HG02571 (cell line): ENCODE measurements around the gene NTRK3.

Source experiments
- ATAC-seq: cut with Tn5 transposase; IDR thresholded peaks from one replicate; pipeline ENCODE4 v1.9.1; 2021; ENCODE audit warnings: mild to moderate bottlenecking, moderate library complexity; ENCODE audit not compliant: unreplicated experiment

NTRK3 gene

DNA sequence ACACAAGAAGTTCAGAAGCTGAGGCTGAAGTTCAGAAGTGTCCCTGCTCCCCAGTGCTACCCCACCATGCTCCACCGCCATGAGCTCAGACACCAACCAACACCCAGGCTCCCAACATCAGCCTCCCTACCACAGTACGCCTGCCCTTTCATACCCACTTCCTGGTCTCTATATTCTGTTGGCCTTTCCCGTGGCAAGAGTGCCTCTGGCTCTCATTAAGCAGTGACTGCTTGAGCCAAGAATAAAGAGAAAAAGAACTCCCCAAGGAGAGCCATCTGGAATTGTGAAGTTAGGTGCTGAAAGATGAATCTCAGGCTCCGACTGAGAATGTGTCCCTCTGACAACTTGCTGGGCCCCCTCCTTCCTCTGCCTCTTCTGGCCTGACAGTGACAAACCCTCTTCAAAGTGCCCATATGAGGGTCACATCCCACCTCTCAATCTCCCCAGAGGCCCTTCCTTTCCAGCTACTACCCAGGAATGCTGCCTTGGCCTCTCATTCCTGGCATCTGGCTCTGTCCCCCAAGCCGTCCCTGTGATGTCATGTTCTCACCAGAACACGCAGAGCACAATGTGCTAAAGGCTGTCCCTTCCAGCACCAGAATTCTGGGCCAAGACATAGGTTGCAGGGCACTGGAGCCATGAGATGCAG, 306.8 kb downstream of the NTRK3 start:
- ATAC-seq, result no peak

DNA sequence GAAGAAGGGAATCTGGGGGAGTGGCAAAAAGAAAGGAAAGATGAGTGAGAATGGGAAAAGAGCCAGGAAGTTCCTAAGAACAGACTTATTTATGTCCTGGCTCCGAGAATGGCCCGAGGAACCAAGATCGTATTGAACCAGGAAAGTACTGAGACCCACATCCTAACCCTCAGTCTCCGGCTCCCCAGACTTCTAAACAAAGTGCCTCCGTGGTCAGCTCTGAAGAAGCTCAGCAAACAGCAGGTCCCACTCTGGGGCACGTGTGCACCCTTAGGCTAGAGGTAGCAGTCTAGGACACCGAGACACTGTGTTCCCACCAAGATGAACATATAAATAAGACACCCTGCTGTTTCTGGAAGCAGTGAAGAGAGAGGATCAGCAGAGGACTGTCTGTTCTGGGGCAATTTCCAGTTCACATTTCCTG, 307.4 kb downstream of the NTRK3 start:
- no peak for ATAC-seq

DNA sequence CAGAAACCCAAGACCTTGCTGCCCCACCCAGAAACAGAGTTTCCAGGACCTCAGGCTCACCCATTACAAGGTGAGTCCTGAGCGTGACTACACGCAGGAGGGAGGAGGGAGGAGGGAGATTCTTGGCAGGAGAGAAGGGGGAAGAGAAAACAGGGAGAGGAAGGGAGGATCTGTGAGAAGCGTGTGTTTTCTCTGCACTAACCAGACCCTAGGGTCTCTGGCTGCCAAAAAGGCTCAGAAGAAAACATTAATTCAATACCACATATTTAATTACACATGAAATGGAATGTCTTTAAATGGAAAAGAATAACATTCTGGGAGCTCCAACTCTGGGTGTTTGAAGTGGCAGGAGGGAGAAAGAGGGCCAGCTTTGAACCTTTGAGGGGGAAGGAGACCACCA, 309.0 kb downstream of the NTRK3 start:
- ATAC-seq, result no peak

DNA sequence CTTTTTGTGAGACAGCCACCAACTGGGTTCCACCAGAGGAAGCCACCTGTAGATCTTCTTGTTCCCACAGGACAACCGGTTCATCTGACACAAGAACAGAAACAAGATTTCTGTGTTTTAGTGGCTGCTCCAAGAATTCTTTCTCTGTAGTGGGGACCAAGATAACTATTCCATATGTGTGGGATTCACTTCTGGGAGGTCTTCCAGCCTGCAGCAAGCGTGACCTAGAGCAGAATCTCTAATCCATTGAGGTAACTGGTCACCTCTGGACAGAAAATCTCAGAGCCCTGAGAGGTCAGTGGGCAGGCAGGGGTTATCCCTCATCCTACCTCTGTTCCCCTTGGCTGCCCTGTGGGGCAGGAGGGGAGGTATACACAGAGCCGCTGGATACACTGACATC, 311.3 kb downstream of the NTRK3 start:
- ATAC-seq, result no peak

DNA sequence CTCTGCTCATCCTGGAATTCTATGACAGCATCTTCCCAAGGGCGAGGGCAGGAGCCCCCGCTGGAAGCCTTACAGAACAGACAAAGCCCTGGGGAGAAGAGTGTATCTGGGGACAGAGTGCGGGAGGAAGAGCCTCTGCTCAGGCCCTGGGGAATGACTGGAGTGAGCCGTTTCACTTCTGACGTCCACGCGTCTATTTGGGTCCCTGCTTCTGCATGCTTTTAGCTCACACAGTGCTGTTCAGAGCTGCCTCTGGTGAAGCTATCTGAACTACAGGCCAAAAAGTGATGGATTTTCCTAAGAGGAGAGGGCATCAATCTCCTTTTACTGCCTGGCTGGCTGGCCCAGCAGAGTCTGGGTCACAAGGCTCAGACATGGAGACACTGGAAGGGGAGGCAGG, 311.8 kb downstream of the NTRK3 start:
- no peak for ATAC-seq

DNA sequence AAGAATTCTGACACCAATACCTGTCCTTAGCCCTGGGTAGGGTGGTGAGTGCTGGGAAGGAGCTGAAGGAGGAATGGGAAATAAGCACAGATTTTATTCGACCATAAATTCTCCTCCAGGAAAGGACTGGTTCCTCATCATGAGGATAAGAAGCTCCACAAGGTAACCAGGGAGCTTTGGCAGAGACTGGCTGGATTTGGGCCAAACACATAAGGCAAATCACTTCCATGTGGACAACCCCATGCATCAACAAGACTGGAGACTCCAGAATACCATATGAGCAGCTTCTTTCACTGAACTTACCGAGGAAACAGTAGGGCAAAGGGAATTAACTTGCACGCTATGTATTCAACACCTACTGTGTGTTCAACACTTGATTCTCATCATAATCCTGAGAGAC, 312.5 kb downstream of the NTRK3 start:
- ATAC-seq, result no peak

DNA sequence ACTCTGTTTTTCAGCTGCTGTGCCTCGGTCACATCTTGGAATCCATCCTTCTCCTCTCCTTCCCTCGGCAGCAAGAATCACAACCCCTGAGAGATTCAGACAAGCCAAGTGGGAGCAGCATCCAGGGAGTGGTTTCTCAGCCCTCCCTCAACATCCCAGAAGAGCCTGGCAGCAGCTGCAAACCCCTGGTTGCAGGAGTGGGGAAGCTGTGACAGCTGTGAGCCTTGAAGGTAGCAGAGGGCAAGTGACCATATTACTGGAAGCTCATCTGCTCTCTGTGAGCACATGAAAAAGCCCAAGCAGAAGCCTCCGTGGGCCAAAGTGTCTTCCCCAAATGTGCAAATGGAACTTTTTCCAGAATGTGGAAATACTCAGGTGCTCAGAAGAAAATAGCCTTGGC, 312.9 kb downstream of the NTRK3 start:
- no peak for ATAC-seq

DNA sequence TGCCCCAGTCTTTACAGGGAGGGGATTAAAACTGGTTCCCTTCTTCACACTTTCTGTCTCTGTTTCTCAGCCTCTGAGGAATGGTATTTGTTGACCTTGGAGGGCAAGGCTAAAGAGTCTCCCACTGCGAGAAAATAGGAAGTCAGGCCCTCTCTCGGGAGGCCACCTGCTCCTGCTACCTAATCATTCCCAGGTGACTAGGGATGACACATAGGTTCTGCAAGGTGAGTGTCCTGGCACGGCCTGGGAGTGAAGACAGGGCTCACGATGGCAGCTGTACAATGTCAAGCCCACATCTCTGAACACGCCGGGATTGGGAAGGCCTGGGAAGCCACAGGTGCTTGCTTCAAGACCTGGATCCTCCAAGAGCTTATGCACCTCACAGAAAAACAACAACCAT, 314.2 kb downstream of the NTRK3 start:
- ATAC-seq, result no peak

DNA sequence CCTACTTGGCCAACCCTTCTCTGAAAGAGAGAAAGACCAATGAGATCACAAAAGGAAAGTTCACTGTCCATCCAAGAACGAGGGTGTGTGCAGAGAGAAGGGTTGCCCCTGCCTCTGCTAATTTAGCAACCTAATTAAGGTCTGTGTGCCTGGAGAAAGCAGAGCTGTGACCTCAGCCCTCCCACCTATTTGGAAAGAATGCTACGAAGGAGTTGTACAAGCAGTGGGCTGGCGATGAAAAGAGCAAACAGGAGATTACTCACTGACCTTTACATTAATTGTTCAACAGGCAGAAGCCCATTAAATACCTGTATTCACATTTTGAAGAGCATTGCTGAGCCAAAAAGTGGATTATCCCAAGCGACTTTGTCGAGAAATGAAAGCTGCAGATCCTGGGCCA, 314.9 kb downstream of the NTRK3 start:
- no peak for ATAC-seq

DNA sequence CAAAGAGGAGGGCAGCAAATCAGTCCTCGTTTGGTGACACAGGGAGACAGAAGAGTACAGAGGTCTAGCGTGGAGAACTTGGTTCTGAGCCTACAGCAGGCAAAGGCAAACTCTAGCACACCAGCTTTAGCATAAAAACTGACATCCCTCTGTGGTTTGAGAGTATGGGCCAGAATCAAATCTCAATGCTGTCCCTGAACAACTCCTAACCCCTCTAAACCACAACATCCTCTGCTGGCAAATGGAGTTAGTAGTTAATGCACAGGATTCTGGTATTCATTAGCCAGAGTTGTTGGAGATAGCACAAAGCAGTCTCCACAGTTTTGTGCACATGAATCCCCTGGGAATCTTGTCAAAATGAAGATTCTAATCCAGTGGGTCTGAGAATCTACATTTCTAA, 315.8 kb downstream of the NTRK3 start:
- no peak for ATAC-seq

DNA sequence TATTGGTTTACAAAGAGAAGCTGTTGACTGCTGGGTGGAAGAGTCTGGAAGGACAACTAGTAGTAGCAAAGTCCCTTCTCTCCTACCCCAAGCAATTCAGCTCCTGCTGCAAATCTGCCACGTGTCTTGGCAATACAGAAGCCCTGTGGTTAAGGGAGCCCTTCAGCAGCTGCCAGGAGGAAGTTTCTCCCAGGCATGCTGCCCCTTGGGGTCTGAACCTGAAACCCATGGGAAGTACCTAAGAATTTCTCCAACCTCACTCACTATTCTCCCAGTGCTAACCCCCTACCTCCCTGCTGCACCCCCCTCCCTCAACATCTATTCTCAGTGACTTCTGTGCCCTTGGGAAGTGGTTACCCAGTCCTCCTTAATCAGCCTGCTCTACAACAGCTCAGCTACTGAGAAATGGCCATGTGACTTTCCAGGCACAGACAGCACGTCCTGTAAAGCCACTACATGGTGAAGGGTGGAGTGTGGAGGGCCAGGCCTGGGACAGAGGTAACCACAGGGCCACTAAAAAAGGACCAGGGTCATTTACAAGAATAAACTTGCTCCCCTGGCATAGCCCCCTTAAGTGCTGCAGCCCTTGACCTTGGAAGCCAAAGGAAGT, 316.6 kb downstream of the NTRK3 start:
- ATAC-seq, result no peak

DNA sequence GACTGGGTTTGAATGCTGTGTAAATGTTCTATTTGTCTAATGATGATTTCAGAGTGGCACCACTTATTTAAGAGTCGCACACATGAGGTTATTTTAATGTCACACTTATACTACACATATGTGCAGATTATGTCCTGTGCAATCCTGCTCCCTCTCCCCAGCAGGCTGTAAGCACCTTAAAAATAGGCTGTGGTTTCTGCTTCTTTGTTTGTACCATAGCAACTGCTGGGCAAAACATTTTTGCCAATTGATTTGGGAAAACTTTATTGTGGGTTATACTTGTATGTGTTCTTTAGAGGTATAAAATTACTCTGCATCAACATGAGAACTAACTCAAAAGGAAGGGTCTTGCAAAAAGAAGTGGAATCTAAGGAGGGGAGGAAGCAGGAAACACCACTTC, 318.5 kb downstream of the NTRK3 start:
- no peak for ATAC-seq

DNA sequence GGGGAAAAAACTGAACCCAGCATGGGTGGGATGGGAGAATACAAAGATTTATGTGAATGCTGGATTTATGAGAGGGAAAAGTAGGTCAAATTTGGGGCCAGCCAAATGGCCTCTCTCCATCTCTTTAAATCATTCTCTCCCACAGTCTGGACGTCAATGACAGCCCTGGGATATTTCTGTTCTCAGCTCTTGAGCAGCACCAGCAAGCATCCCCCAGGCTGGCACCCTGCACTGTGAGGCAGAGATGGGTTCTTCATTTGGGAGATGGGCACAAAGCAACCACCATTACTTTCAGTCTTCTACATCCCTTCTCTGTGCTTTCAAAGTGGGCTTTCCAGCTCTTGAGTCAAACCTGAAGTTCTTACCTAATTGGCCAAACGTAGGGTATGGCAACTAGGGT, 321.0 kb downstream of the NTRK3 start:
- ATAC-seq, result no peak

DNA sequence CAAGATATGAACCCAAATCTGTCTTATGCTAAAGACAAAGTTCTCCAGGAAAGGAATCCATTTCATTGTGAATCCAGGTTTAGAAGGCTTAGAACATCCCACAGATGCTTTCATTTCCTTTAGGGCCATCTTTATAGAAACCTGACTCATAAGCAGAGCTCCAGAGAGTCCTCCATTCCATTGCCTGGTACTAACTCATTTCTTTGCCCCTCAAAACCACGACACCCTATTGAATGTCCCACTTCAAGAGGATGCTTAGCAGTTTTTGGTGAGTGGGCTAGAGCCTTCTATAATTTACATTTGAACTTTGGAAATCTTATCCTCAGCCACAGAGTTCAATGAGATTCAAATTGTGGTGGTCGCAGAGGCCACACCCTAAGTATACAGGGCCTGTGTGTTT, 325.0 kb downstream of the NTRK3 start:
- no peak for ATAC-seq

DNA sequence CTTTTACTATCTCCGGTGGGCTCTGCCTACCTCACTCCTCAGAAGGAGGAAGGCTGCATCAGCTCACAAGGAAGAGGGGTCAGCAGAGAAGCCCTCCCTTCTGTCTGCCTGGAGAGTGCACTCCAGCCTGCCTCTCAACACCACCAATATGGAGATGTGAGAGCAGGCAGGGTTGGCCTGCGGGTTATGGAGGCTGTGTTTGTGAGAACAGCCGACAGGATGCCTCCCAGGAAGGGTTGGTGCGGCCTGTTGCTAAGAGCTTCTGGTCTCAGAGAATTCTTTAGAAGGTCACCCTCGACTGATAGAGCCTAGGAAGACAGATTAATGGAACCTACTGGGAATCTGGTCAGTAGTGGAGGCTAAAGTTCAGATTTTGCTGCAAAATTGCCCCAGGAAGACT, 326.1 kb downstream of the NTRK3 start:
- ATAC-seq, result no peak

DNA sequence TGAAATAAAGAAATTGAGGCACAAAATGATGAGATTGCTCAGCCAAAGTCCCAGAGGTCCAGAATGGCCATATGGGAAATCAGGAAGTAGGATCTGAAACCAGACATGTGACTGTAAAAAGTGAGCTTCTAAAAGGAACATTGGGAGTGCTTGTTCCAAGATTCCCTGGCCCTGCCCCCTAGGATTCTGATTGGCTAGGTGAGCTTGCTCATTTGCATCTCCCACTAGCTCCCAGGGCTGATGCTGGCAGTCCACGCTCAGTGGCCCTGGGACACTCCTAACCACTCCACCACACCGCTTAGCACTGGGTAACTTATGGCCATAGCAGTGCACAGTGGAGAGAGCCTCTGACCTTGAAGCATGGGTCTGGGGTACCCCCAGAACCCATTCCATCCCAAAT, 326.7 kb downstream of the NTRK3 start:
- ATAC-seq, result no peak

DNA sequence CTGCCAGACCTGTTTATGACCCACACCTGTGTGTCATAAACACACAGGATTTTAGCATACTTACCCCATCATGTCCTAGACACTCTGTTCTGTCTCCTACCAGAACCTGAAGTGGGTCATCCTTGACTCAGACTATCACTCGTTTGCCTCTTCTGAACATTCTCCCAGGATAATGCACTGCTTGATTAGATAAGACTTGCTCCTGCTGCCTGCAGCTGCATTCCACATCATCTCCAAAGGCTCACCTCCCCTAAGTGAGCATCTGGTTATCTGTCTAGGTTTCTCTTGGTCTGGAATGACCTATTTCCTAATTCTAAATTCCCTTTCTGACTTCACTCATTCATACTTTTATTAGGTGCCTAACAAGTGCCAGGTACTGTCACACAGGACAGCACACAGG, 332.1 kb downstream of the NTRK3 start:
- no peak for ATAC-seq

DNA sequence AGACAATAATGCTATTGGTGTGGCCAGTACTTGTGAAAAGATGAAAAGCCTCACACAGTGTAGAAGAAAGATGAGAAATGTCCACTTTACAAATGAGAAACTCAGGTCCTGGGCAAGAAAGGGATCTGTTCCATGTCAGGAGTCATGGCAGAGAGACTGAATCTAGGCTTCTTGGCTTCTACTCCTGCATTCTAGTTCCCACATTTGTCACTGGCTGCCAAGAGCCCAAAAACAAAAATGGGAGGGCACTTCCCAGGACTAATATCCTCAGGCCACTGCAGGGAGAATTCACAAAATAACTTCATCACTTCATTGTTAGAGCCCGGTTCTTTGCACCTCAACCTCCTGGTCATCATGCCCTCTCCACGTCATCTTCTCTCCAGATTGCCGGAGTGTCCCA, 337.5 kb downstream of the NTRK3 start:
- no peak for ATAC-seq

DNA sequence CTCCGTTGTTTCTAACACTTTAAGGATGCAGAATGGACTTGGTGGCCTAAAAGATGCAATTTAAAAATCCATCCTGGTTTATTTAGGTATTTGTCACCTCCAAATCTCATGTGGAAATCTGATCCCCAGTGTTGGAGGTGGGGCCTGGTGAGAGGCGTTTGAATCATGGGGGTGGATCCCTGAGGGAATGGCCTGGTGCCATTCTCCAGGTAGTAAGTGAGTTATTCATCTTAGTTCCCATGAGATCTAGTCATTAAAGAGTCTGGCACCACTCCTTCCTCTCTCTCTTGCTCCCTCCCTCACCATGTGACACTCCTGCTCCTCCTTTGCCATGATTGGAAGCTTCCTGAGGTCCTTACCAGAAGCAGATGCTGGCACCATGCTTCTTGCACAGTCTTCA, 339.1 kb downstream of the NTRK3 start:
- ATAC-seq, result no peak

DNA sequence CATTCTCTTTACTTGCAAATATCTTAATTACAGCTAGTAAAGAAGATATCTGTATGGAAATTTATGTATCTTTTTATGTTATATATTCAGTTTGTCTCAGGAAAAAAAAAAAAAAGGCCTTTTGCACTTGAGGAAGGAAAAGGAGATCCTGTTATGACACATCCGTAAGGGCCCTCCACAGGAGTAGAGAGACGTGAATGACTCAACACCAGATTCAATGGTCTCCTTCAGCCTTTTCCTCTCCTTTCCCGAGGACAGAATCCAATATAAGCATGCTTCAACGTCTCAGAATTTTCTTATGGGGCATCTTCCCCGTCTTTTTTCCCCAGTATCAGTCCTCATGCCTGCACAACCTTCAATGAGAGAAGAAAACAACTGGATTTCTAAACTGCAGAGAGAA, 340.3 kb downstream of the NTRK3 start:
- no peak for ATAC-seq

DNA sequence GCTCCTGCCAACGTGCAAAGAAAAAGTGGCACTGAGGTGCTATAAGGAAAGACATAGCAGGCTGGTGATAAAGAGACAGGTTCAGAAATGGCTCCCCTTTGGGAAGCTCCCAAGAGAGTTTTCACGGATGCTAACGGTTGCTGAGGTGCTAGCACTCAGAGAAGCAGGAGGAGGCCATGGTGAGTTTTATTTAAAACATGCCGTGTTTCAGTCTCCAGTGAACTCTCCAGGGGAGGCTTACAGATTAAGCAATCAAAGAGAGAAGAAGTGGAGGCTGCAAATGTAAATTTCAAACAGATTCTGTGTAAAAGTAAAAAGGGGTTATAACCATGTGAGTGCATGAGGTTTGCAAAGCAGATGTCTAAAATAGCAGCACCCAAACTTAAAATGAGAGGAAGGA, 346.2 kb downstream of the NTRK3 start:
- ATAC-seq, result no peak

DNA sequence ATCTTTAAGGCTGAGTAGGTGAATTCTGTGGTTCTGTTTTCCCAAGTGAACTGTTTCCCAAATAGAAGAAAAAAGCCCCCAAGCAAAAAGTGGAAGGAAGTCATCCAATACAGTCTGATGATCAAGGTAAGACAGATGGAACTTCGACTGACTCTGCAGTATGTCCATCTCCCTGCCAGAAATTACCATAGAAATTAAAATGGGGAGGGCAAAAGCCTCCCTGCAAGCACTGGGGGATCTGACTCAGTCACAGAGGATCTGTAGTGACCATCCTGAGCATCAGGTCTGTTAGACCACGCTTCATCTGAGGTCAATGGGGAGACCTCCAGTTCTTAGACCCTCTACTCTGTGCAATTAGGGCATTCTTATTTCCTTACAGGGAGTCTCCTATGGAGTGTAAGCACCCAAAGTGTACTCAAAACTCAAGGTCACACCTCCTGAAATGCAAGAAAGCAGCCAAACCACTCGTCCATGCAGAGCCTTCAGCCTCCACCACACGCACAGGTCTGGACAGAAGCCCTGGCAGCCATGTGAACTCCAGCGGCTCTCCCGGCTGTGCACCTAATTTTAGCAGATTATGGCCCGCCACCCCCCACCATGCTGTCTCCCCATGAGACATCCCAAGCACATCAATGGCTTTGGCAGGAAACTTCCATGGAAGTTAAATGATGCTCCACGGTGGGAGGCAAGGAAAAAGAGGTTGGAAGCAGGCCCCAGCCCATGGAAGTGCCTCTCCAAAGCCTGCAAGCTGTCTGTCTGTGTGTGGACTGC, 348.7 kb downstream of the NTRK3 start:
- no peak for ATAC-seq
